Epithelial cell of proximal tubule (primary cell): ENCODE measurements around the gene TCHP. TPM values are rescaled to one million over a fixed set of nuclear protein-coding genes. Genes with fewer than 3 reads are reported as not detected.

Source experiments
- DNase-seq: peaks from one replicate; pipeline ENCODE4 v3.0.0-alpha.2; 2011; ENCODE audit warnings: low read depth
- H3K4me3 ChIP-seq: 2 replicates; pipeline ENCODE4 v1.5.1; 2011; ENCODE audit warnings: low read depth, mild to moderate bottlenecking, low read length
- total RNA-seq: library from RNA; depleted of rRNA; stranded (reverse); fragments of >200 nt; gene quantifications from 2 replicates; pipeline ENCODE4 v1.2.3, GENCODE V29; 2015
- TF ChIP-seq, protein P1 (sequence below): conservative IDR thresholded peaks from 2 replicates; pipeline ENCODE4 v1.5.1; 2012; ENCODE audit warnings: low read depth, mild to moderate bottlenecking, low read length

TCHP gene
- total RNA-seq, 1 donor from 2014 or later = 37.5 TPM

- TF ChIP-seq, protein P1, sequence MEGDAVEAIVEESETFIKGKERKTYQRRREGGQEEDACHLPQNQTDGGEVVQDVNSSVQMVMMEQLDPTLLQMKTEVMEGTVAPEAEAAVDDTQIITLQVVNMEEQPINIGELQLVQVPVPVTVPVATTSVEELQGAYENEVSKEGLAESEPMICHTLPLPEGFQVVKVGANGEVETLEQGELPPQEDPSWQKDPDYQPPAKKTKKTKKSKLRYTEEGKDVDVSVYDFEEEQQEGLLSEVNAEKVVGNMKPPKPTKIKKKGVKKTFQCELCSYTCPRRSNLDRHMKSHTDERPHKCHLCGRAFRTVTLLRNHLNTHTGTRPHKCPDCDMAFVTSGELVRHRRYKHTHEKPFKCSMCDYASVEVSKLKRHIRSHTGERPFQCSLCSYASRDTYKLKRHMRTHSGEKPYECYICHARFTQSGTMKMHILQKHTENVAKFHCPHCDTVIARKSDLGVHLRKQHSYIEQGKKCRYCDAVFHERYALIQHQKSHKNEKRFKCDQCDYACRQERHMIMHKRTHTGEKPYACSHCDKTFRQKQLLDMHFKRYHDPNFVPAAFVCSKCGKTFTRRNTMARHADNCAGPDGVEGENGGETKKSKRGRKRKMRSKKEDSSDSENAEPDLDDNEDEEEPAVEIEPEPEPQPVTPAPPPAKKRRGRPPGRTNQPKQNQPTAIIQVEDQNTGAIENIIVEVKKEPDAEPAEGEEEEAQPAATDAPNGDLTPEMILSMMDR = no peak
- H3K4me3 ChIP-seq = no peak overlapping the region
- no peak for DNase-seq
Observed at GRCh38 chr12:109952160-109952858, 52.2 kb downstream of the TCHP start.

DNA sequence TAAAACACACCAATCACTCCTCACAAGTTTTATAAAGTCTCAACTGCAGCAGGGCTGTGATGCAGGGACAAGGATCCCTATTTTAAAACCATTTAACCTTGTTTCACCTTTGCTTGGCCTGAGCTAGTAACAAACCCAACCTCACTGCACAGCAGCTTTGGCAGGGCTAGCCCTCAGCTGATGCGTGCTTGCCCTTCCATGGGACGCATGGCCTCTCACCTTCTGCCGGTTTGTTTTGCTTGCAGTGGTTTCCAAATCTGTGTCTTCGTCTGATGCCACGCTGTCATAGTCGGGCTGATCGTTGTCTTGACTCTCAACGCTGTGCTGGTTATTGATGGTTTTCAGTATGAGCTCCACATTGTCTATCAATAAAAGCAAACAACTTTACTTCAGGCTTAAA, 52.8 kb downstream of the TCHP start:
- H3K4me3 ChIP-seq = no peak overlapping the region
- TF ChIP-seq, protein P1 = no peak
- no peak for DNase-seq

- DNase-seq = no peak
- TF ChIP-seq, protein P1 = no peak
- no peak overlapping the region for H3K4me3 ChIP-seq
Observed at GRCh38 chr12:109953656-109954055, 53.6 kb downstream of the TCHP start.

GRCh38 chr12:109958374-109958773, 58.3 kb downstream of the TCHP start:
- no peak for DNase-seq
- TF ChIP-seq, protein P1 = no peak

GRCh38 chr12:109959411-109960093, 59.5 kb downstream of the TCHP start:
- TF ChIP-seq, protein P1 = no peak
- H3K4me3 ChIP-seq = no peak overlapping the region
- DNase-seq = no peak

More at GRCh38 chr12:109958374-109958773, 58.3 kb downstream of the TCHP start:
- no peak overlapping the region for H3K4me3 ChIP-seq

- H3K4me3 ChIP-seq = no peak overlapping the region
- DNase-seq = no peak
- TF ChIP-seq, protein P1 = no peak
Observed at GRCh38 chr12:109961201-109961600, 61.1 kb downstream of the TCHP start.
